HepG2 (cell line): ENCODE measurements around the gene NDUFS4. TPM values are rescaled to one million over a fixed set of nuclear protein-coding genes. Genes with fewer than 3 reads are reported as not detected.

ENCODE experiments used
- ATAC-seq: fragments of 200-7000 bp; cut with Tn5 transposase; 3 replicates; pipeline ENCODE4 v1.9.1; 2020; ENCODE audit warnings: mild to moderate bottlenecking, moderate library complexity
- BruUV-seq: library from RNA; stranded (reverse); fragments of 400-500 nt; replicated peaks from 2 replicates; lab custom pipeline; 2021; lab: Mats Ljungman, UMichigan
- CTCF ChIA-PET: fragments of 300-600 bp; formaldehyde crosslinking; extraction: SDS; loops from one replicate; lab custom pipeline; 2021; ENCODE audit warnings: low total read pairs, inconsistent platforms, low intra/inter-chr PET ratio; lab: Yijun Ruan, JAX
- POLR2A ChIA-PET: fragments of 350-600 bp; sonication (Branson Sonifier 250); formaldehyde crosslinking; loops from one replicate; lab custom pipeline; 2020; ENCODE audit warnings: antibody characterized with exemption, inconsistent platforms; lab: Yijun Ruan, JAX
- DNase-seq: peaks from one replicate; pipeline ENCODE4 v3.0.0-alpha.2; 2015; ENCODE audit warnings: low spot score
- FAIRE-seq: peaks from 3 replicates; lab custom pipeline; 2011; peaks lifted over from hg19 to GRCh38; lab: Jason Lieb, UNC
- H2AFZ ChIP-seq: one replicate; pipeline ENCODE4 v1.6.1; 2011; ENCODE audit warnings: low read length, inconsistent platforms
- H3K27ac ChIP-seq: fragments of 300-600 bp; 3 replicates; pipeline ENCODE4 v1.8.0; 2011; ENCODE audit warnings: mixed run types, mild to moderate bottlenecking, mixed read lengths, low read length, inconsistent platforms; ENCODE audit not compliant: insufficient read depth; ENCODE audit errors: extremely low read length
- H3K27me3 ChIP-seq, 2 experiments: fragments of 200-600 bp in 1 of 2; 2 replicates in 1 of 2; 3 replicates in 1 of 2; pipeline versions ENCODE4 v1.6.0 to v1.8.0; 2011; ENCODE audit warnings: low read length in 2 of 2, mild to moderate bottlenecking in 2 of 2, moderate library complexity in 2 of 2, inconsistent platforms in 1 of 2; ENCODE audit not compliant: insufficient read depth in 2 of 2, control insufficient read depth in 1 of 2
- H3K36me3 ChIP-seq, 2 experiments: fragments of 200-600 bp in 1 of 2; replicated peaks in 1 of 2; 2 replicates in 1 of 2; 3 replicates in 1 of 2; pipeline versions ENCODE4 v1.5.1 to v1.8.0; 2011; ENCODE audit warnings: low read length in 2 of 2, inconsistent platforms in 1 of 2; ENCODE audit not compliant: insufficient read depth in 2 of 2, control insufficient read depth in 1 of 2
- H3K4me1 ChIP-seq: 2 replicates; pipeline ENCODE4 v1.5.1; 2012; ENCODE audit warnings: low read length, inconsistent platforms; ENCODE audit not compliant: insufficient read depth
- H3K4me2 ChIP-seq: 2 replicates; pipeline ENCODE4 v1.6.0; 2011; ENCODE audit warnings: low read depth, low read length, inconsistent platforms
- H3K4me3 ChIP-seq, 3 experiments: fragments of 200-600 bp in 1 of 3; sonication (generic), shearing (Covaris generic) in 1 of 3; replicated peaks in 1 of 3; 2 replicates each; pipeline ENCODE4 v1.5.1; 2011 to 2016; ENCODE audit warnings: low read length in 3 of 3, inconsistent platforms in 2 of 3, low read depth in 2 of 3, mild to moderate bottlenecking in 2 of 3, control low read depth in 1 of 3, mixed read lengths in 1 of 3; ENCODE audit not compliant: insufficient read depth in 1 of 3
- H3K79me2 ChIP-seq: one replicate; pipeline ENCODE4 v1.6.1; 2011; ENCODE audit warnings: low read length, inconsistent platforms; ENCODE audit not compliant: insufficient read depth
- H3K9ac ChIP-seq: 2 replicates; pipeline ENCODE4 v1.6.0; 2011; ENCODE audit warnings: mild to moderate bottlenecking, low read depth, low read length, inconsistent platforms; ENCODE audit not compliant: insufficient read depth
- H3K9me3 ChIP-seq: 2 replicates; pipeline ENCODE4 v1.5.1; 2012; ENCODE audit warnings: mild to moderate bottlenecking, low read length
- H4K20me1 ChIP-seq: 2 replicates; pipeline ENCODE4 v1.6.0; 2011; ENCODE audit warnings: inconsistent platforms, mild to moderate bottlenecking, low read length, moderate library complexity; ENCODE audit not compliant: insufficient read depth
- DNMT3B ChIP-seq: conservative IDR thresholded peaks from 2 replicates; pipeline ENCODE4 v1.6.1; 2016; ENCODE audit warnings: missing biosample characterization, control low read depth
- HES4 ChIP-seq: sonication (generic); formaldehyde crosslinking; IDR thresholded peaks from 2 replicates; pipeline ENCODE4 v1.9.0; 2021; ENCODE audit warnings: mild to moderate bottlenecking, missing genetic modification reagents, borderline replicate concordance
- HNF1B ChIP-seq: sonication (generic); formaldehyde crosslinking; IDR thresholded peaks from 2 replicates; pipeline ENCODE4 v1.5.1; 2020; ENCODE audit warnings: mild to moderate bottlenecking, moderate library complexity, missing genetic modification reagents
- IRF2 ChIP-seq: IDR thresholded peaks from 2 replicates; pipeline ENCODE4 v1.6.1; 2018; ENCODE audit warnings: missing genetic modification reagents, missing compliant biosample characterization
- MAF1 ChIP-seq: sonication (generic); formaldehyde crosslinking; IDR thresholded peaks from 2 replicates; pipeline ENCODE4 v1.5.0; 2020; ENCODE audit warnings: missing genetic modification reagents, borderline replicate concordance
- MAFK ChIP-seq, 2 experiments: IDR thresholded peaks in 1 of 2; conservative IDR thresholded peaks in 1 of 2; 2 replicates each; pipeline ENCODE4 v1.6.1; 2011; ENCODE audit warnings: improper control_type of control experiment in 2 of 2, low read length in 2 of 2
- NKX3-1 ChIP-seq: sonication (generic); formaldehyde crosslinking; IDR thresholded peaks from 2 replicates; pipeline ENCODE4 v1.5.0; 2020; ENCODE audit warnings: missing genetic modification reagents
- PHF20 ChIP-seq: sonication (generic); formaldehyde crosslinking; IDR thresholded peaks from 2 replicates; pipeline ENCODE4 v1.5.0; 2020; ENCODE audit warnings: mild to moderate bottlenecking, missing genetic modification reagents
- YEATS2 ChIP-seq: sonication (generic); formaldehyde crosslinking; IDR thresholded peaks from 2 replicates; pipeline ENCODE4 v1.4.0; 2020; ENCODE audit warnings: missing genetic modification reagents, borderline replicate concordance
- ZNF337 ChIP-seq: sonication (generic); formaldehyde crosslinking; IDR thresholded peaks from 2 replicates; pipeline ENCODE4 v1.5.1; 2020; ENCODE audit warnings: missing genetic modification reagents, low read depth, mild to moderate bottlenecking, borderline replicate concordance
- ZNF350 ChIP-seq: sonication (generic); formaldehyde crosslinking; IDR thresholded peaks from 2 replicates; pipeline ENCODE4 v1.4.0; 2020; ENCODE audit warnings: mild to moderate bottlenecking, low read depth, missing genetic modification reagents, borderline replicate concordance
- ZNF615 ChIP-seq: sonication (generic); formaldehyde crosslinking; IDR thresholded peaks from 2 replicates; pipeline ENCODE4 v1.5.0; 2020; ENCODE audit warnings: mild to moderate bottlenecking, missing genetic modification reagents, borderline replicate concordance
- ZNF652 ChIP-seq: IDR thresholded peaks from 2 replicates; pipeline ENCODE4 v1.6.1; 2016; ENCODE audit warnings: low read depth, borderline replicate concordance
- ZNF724P ChIP-seq: sonication (generic); formaldehyde crosslinking; IDR thresholded peaks from 2 replicates; pipeline ENCODE4 v1.8.0; 2022; ENCODE audit warnings: missing genetic modification reagents, borderline replicate concordance
- WGBS: methylation state at CpG from one replicate; pipeline ENCODE4 v1.1.6; 2017; ENCODE audit warnings: low lambda C conversion rate; 5-methylcytosine and 5-hydroxymethylcytosine counted together
- in situ Hi-C: cut with HindIII; loops from 2 replicates; pipeline ENCODE4 v1.10.0; 2017; ENCODE audit warnings: low pct_unique_long_range_greater_than_20kb; ENCODE audit not compliant: extremely low pct_ligation_motif_present
- intact Hi-C: fragments of 100-400 bp; cut with micrococcal nuclease; formaldehyde crosslinking; loops from one replicate; pipeline ENCODE4 v1.10.0; 2022; ENCODE audit not compliant: unreplicated experiment
- polyA plus RNA-seq, 8 experiments: library from polyadenylated mRNA; depleted of rRNA in 3 of 8; stranded (reverse) in 7 of 8; unstranded in 1 of 8; fragments of >200 nt; fragmentation: Illumina TruSeq in 4 of 8; extraction: Trizol in 4 of 8; gene quantifications; 2 replicates each; pipeline versions ENCODE4 v1.2.1 to v1.2.3, GENCODE V29; 2011 to 2016; ENCODE audit warnings: low read depth in 4 of 8, missing spikeins in 1 of 8, mixed read lengths in 1 of 8; ENCODE audit not compliant: insufficient read depth in 1 of 8
- total RNA-seq, 5 experiments: library from RNA; depleted of rRNA; stranded (reverse); fragments of >200 nt; fragmentation: Illumina TruSeq; extraction: Trizol; gene quantifications; 2 replicates each; pipeline ENCODE4 v1.2.3, GENCODE V29; 2016; ENCODE audit warnings: low read depth in 1 of 5

NDUFS4 gene
- total and polyA plus RNA-seq, 2 of the 13 experiments (the other 11 are each of a cell fraction or from before 2014, with no cell fraction given) = 121 to 126 TPM

GRCh38 chr5:53643445-53643844 lies 83.0 kb downstream of the NDUFS4 start (continued):
- TF ChIP-seq DNMT3B (CRISPR knock-in tag) (no peak), ZNF337 (CRISPR knock-in tag) (no peak), ZNF615 (CRISPR knock-in tag) (no peak), MAF1 (no peak), NKX3-1 (CRISPR knock-in tag) (no peak), IRF2 (CRISPR knock-in tag) (no peak), ZNF350 (CRISPR knock-in tag) (no peak), PHF20 (CRISPR knock-in tag) (no peak), ZNF724P (CRISPR knock-in tag) (no peak)
- TF ChIP-seq, all 625 proteins: peak for 0

GRCh38 chr5:53645078-53645477 lies 84.6 kb downstream of the NDUFS4 start:
- Histone ChIP-seq H3K9me3 (no peaks in the 10 kb centered on the region), H3K27ac (no peak overlapping the region), H3K9ac (no peak overlapping the region), H3K79me2 (no peaks in the 10 kb centered on the region), H3K4me3 (no peak overlapping the region), H3K27me3 (no peaks in the 10 kb centered on the region), H2AFZ (no peak overlapping the region), H3K4me2 (no peak overlapping the region), H4K20me1 (no peaks in the 10 kb centered on the region), H3K36me3 (peaks cover 3 to 5% of the 10 kb centered on the region in 2 experiments; a peak in 4 of 5 replicates), H3K4me1 (peaks cover 7% of the 10 kb centered on the region; the same call in 1 of the 2 replicates)
- in situ Hi-C loops (no loop called here), intact Hi-C loops (no loop called here)
- CTCF ChIA-PET = no interaction called here
- POLR2A ChIA-PET = no interaction called here
- ATAC-seq (no peak), FAIRE-seq (no peak), DNase-seq (no peak)
- WGBS = 90% methylated on average over 2 of the region's 2 CpGs
- TF ChIP-seq YEATS2 (CRISPR knock-in tag) (no peak), HES4 (CRISPR knock-in tag) (no peak), ZNF652 (CRISPR knock-in tag) (peak; percentile 75), HNF1B (CRISPR knock-in tag) (no peak), MAFK (conservative IDR thresholded peaks at IDR 0.05 in 1 of 2, IDR thresholded peaks at IDR 0.05 in 1 of 2; ENCODE audit: low read length in 2 of 2) (peak in 1 of 2 experiments; percentile 27; a peak in 1 of 4 replicates)
- no TSS peak for BruUV-seq
